Daoy (cell line): ENCODE measurements around the gene MYO18B. TPM values are rescaled to one million over a fixed set of nuclear protein-coding genes. Genes with fewer than 3 reads are reported as not detected.
A peak's percentile ranks its signal among the peaks of the same experiment; 100 is the strongest.

ENCODE experiments used
- DNase-seq: peaks from one replicate; pipeline ENCODE4 v3.0.0-alpha.2; 2015; ENCODE audit warnings: low read depth
- total RNA-seq: library from RNA; depleted of rRNA; stranded (reverse); fragments of >200 nt; shearing (Covaris generic); gene quantifications from 2 replicates; pipeline ENCODE4 v1.2.3, GENCODE V29; 2014

The MYO18B gene
- total RNA-seq, 1 experiment from 2014 or later: not detected

DNA sequence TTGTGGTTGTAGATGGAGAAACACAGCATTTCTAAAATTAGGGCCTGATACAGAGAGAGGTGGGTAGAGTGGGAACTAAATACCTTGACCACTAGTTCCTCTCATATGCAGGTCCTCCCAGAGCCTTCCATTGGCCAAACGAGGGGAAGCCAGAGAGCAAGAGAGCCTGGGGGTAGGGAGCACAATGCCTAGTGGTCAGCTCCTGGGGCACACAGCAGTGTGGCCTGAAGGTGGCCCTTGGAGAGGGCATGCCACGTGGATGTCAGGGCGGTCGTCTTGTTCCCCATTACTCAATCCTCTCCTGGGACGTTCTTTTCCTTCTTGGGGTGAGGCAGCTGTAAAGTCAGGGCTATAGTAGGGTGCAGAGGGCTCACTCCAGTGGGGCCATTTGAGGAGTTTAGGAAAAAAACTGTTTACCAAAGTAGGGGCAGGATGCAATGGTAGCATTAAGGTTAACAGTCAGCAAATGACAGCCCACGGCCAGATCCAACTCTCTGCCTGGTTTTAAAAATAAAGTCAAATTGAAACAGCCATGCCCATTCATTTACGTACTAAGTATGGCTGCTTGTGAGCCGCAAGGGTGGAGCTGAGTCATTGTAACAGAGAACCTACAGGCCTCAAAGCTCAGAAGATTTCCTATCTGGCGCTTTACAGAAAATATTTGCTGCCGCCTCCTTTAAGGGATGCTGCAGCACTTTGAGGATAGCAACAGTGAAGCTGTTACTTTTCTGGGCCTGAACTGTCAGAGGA lies 7.6 kb downstream of the MYO18B start:
- no peak for DNase-seq

GRCh38 chr22:25750569-25751173 lies 8.7 kb downstream of the MYO18B start:
- DNase-seq: no peak

GRCh38 chr22:25751174-25751581 lies 9.2 kb downstream of the MYO18B start:
- DNase-seq: no peak

GRCh38 chr22:25752615-25753214 lies 10.7 kb downstream of the MYO18B start:
- no peak for DNase-seq

GRCh38 chr22:25753252-25753651 lies 11.3 kb downstream of the MYO18B start:
- no peak for DNase-seq

GRCh38 chr22:25754527-25755202 lies 12.7 kb downstream of the MYO18B start:
- DNase-seq: peak; percentile 96

- DNase-seq: no peak
These were observed 15.7 kb downstream of the MYO18B start for GRCh38 chr22:25757686-25758085.

- DNase-seq: no peak
These were observed 16.3 kb downstream of the MYO18B start for GRCh38 chr22:25758316-25758715.

- DNase-seq: peak; percentile 93
These were observed 17.8 kb downstream of the MYO18B start for GRCh38 chr22:25759825-25760231.

DNA sequence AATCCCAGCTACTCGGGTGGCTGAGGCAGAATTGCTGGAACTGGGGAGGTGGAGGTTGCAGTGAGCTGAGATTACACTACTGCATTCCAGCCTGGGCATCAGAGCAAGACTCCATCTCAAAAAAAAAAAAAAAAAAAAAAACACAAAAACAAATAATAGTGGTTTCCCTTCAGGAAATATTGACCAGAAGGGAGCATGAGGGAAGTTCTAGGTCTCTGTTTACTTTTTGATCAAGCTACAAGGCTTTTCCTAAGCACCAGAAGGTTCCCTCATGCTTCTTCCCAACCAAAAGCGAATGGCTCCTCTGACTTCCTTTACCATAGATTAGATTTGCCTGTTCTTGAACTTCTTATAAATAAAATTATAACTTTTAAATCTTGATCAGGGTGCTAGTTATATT lies 18.3 kb downstream of the MYO18B start:
- no peak for DNase-seq

DNA sequence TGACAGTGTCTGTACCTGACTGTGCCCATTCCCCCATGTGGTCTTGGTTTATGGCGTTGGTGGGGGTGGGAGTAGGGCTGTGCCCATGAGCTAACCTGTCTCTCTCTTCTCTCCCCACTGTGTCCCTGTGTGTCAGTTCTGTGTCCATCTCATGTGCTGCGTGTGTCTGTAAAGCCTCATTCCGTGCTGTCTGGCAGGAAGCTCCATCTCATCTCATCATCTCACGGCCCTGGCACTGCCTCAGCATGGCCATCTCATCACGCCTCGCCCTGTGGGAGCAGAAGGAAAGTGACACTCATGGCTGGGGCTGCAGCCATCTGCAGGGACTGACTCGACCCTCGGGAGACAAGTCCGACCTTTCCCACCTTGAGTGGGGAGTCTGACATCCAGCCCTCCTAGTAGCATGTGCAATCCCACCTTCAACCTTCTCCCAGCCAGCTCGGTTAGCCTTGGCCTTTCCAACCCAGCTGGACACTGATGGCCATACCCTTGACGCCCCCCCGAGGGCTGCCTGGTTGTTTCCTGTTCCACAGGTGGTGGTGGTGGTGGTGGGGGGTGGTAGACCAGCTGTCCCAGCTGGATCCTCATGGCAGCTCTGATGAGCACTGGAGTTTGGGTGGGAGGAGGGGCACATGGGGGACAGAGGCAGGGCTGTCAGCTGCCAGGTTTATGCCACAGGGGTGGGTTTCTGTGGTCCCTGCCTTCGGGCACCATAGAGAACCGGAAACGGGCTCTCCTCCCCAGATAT lies 19.0 kb downstream of the MYO18B start:
- peak; percentile 25 for DNase-seq

GRCh38 chr22:25762147-25762546 lies 20.2 kb downstream of the MYO18B start:
- no peak for DNase-seq

- no peak for DNase-seq
These were observed 21.3 kb downstream of the MYO18B start for GRCh38 chr22:25763239-25763777.

DNA sequence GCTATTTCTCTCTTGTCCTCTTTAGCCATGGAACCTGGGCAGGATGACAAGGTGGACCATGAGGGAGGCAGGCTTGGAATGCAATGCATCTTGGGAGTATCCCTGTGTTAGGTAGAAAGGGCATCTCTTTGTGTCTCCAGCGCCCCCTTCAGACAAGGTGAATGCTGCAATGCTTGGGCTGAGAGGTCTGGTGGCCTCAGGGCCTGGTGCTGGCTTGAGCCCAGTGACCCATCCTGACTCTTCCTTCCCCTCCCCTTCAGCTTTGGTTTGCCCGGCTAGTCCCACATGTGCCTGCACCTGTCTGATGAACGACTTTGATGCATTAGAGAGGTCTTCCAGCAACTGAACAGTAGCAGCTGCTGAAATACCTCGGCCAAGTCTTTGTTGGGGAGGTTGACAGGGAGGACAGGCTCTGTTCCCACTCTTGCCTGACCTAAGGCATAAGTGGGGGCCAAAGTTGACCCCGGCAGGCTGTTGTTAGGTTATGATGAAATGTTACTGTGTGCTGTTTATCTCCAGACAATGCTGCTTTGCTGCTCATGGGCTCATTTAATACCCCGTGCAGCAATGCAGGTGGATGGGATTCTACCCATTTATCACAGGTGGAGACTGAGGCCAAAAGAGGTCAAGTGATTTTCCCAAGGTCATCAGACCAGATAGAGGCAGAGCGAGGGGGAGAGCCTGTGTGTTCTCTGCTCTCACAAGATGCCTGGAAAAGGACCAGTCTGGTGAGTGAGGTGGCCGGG lies 22.5 kb downstream of the MYO18B start:
- DNase-seq: no peak

GRCh38 chr22:25765016-25765367 lies 23.0 kb downstream of the MYO18B start:
- no peak for DNase-seq

DNA sequence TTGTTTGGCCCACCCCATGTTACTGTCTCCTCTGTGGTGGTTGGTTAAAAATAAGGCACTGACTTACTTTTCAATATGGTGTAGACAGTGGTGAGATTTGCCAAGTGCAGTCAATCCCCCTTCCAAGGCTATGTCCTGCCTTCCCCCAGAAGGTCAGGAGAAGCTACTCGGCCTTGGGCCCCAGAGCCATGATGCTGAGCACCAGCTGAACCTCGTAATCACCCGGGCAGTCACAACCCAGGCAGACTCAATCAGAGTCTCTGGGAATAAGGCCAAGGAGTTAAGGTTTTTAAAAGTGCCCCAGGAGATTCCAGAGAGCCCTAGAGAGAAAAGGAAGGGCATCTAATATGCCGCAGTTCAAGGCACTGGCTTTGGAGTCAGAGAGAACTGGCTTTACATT lies 23.8 kb downstream of the MYO18B start:
- no peak for DNase-seq

DNA sequence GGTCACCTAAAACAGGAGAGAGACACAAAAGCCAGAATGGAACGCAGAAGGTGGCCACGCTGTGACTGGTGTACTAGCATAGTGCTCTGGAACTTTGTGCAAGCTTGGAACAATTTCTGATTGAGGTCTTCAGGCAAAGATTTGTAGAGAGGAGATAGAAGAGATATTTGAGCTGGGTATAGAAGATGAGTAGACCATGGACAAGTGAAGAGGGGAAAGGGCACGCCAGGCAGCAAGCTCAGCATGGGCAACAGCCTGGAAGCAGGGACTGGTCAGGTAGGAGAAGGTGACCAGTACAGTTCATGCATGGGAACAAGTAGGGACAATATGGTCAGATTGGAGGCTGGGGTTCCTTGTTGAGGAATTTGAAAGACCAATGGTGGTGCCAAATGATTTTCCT lies 24.4 kb downstream of the MYO18B start:
- no peak for DNase-seq

- no peak for DNase-seq
These were observed 28.3 kb downstream of the MYO18B start for GRCh38 chr22:25770333-25770732.

DNA sequence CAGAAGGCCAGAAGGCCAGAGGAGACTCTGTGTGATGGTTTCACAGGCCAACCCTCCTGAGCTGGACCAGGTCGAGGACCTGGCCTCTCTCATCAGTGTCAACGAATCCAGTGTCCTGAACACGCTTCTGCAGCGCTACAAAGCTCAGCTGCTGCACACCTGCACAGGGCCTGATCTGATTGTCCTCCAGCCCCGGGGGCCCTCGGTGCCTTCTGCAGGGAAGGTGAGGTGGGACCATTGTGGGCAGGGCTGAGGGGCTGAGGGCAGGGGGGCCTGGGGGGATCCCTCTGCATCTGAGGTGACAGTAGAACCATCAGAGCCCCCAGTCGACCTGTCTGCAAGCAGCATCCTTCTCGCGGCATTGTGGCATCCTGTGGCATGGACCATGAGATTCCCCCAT lies 30.3 kb downstream of the MYO18B start:
- no peak for DNase-seq

DNA sequence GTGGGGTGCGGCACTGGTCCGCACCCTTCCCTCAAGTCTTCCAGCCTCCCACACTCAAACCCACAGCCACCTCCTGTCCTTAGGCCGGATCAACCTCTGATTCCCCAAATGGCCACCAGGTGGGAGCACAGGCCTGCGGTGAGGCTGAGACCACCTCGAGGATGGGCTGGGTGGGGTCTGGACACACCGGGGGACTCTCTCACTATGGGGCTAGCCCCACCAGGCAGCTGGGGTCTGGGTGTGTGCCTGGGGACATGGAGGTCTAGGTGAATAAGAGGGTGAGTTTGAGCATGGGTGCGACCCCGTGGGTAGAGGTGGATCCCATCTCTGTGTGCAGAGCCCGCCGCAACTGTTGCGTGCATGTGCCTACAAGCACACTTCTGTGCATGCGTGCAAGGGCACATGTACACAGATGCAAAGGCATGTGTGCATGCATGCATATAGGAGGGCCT lies 32.6 kb downstream of the MYO18B start:
- no peak for DNase-seq

DNA sequence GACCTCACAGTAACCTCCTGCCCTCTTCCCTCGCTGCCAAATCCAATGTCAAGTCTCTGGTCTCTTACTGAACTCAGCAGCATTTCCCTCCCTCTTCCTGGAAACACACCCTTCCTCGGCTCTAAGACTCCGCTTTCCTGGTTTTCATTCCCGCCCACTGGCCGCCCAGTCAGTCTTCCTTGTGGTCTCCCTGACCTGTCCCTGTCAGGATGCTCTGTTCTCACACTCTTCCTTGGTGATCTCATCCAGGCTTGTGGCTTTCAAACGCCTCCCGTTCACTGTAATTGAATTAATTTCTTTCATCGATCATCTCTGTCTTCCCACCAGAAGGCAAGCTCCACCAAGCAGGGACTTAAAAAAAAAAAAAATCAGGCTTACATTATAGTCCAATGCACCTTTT lies 33.5 kb downstream of the MYO18B start:
- DNase-seq: peak; percentile 60
